ENCODE results near the gene USP9X.
"Not testable (repeated sequence)": the region's sequence is repeated elsewhere in the genome, so short reads cannot be mapped to it uniquely, and the experiment has no call there.

The USP9X gene

DNA sequence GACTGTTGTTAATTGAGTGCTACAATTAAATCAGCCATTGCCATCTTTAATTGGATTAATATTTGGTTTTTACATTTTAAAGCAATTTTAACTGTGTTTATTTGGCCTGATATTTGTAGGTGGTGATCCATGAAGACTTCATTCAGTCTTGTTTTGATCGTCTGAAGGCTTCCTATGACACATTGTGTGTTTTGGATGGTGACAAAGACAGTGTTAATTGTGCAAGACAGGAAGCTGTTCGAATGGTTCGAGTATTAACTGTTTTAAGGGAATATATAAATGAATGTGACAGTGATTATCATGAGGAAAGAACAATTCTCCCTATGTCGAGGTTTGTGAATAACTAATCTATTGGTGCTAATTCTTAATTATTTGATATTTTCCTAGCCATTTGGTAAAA is 82.6 kb downstream of the USP9X start:
- no peaks in the 10 kb centered on the region for H3K9me3 Mint-ChIP-seq
- no peaks in the 10 kb centered on the region for H3K27me3 Mint-ChIP-seq (ENCODE audit: low read depth)
- peaks cover 25% of the 10 kb centered on the region for H3K36me3 Mint-ChIP-seq (ENCODE audit: low read depth)
- H3K27ac Mint-ChIP-seq: no peak overlapping the region
- no peak overlapping the region for H3K4me3 Mint-ChIP-seq
- peaks cover 2% of the 10 kb centered on the region for H3K4me1 Mint-ChIP-seq (ENCODE audit: low read depth)

DNA sequence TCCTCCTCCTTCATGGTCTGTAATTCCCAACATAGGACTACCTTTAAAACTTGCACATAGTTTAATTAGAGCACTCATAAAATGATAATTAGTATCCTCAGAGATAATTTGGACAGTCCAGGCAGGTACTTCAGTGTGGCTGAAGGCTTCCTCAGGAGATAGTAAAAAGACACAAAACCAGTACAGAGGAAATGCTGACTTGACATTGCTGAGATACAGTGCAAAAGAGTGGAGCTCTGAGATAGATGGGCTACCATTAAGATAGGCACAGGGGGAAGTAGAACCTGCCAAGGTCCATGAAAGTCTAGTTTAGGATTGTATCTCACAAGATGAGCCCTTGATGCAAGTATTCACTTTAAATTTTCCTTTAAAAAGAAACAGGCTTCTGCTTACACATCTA is 91.0 kb downstream of the USP9X start:
- no peak overlapping the region for H3K27ac Mint-ChIP-seq
- peaks cover 20% of the 10 kb centered on the region for H3K36me3 Mint-ChIP-seq (ENCODE audit: low read depth)
- no peak overlapping the region for H3K4me3 Mint-ChIP-seq

DNA sequence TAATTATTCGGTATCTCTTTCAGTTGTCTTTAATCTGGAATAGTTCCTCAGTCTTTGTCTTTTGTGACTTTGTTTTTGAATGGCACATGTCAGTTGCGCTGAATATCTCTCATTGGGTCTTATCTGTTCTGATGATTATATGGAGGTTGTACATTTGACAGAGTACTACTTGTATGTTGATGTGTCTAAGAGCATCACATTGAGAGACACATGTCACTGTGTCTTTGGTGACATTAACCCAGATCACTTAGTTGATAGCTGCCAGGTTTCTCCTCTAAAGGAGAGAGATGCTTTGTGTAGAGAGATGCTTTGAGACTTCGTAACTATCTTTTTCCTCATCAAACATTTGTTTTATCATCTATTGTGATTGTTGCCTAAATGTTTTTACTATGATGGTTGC is 92.1 kb downstream of the USP9X start:
- H3K27me3 Mint-ChIP-seq (ENCODE audit: low read depth): no peaks in the 10 kb centered on the region
- peaks cover 25% of the 10 kb centered on the region for H3K4me1 Mint-ChIP-seq (ENCODE audit: low read depth)
- H3K27ac Mint-ChIP-seq: no peak overlapping the region
- no peaks in the 10 kb centered on the region for H3K9me3 Mint-ChIP-seq
- no peak overlapping the region for H3K4me3 Mint-ChIP-seq
- H3K36me3 Mint-ChIP-seq (ENCODE audit: low read depth): peaks cover 20% of the 10 kb centered on the region

More for the DNA sequence above, 91.0 kb downstream of the USP9X start:
- Mint-ChIP-seq H3K4me1 (ENCODE audit: low read depth) (peaks cover 24% of the 10 kb centered on the region), H3K9me3 (no peaks in the 10 kb centered on the region), H3K27me3 (ENCODE audit: low read depth) (no peaks in the 10 kb centered on the region)

DNA sequence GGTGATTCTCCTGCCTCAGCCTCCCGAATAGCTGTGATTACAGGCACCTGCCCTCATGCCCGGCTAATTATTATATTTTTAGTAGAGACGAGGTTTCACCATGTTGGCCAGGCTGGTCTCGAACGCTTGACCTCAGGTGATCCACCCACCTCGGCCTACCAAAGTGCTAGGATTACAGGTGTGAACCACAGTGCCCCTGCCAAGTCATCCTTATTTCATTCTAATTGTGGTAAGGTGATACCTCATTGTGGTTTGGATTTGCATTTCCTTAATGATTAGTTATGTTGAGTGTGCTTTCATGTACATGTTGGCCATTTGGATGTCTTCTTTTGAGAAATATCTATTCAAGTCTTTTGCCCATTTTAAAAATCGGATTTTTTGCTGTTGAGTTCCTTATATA is 93.0 kb downstream of the USP9X start:
- Mint-ChIP-seq H3K36me3 (ENCODE audit: low read depth) (peaks cover 14% of the 10 kb centered on the region), H3K27ac (no peak overlapping the region), H3K4me3 (no peak overlapping the region), H3K9me3 (no peaks in the 10 kb centered on the region), H3K27me3 (ENCODE audit: low read depth) (no peaks in the 10 kb centered on the region), H3K4me1 (ENCODE audit: low read depth) (peaks cover 26% of the 10 kb centered on the region)

DNA sequence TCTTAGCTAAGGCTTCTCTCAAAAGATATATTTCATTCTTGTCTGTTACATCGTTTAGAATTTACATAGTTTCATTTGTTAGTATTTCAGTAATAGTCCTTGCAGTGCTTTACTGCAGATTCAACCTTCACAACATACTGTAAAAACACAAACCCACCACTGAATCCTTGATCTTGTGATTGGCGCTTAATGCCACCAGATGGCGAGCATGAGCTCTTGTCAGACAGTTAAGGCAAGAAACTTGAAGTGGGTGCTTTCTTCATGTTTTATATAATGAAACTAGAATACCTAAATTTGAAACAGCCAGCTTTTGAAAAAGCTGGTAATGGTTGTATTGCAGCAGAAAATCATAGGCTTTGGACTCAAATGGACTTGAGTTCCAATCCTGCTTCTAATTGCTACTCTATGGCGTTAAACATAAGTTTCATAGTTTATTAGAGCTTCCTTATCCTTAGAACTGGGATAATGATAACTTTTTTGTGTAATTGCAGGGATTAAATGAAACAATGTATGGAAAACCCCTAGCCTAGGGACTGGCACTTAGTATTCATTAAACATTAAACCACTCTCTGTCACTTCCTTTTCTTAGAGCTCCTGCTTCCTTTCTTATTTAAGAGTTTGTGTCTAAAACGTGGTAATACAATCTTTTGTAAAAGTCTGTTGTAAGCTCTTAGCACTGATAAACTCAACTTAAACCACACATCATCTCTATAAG is 95.1 kb downstream of the USP9X start:
- peak overlapping the region; percentile 82 for H3K27ac Mint-ChIP-seq
- no peaks in the 10 kb centered on the region for H3K27me3 Mint-ChIP-seq (ENCODE audit: low read depth)
- H3K4me3 Mint-ChIP-seq: peak overlapping the region; percentile 31
- peaks cover 34% of the 10 kb centered on the region for H3K4me1 Mint-ChIP-seq (ENCODE audit: low read depth)
- peaks cover 21% of the 10 kb centered on the region for H3K36me3 Mint-ChIP-seq (ENCODE audit: low read depth)
- no peaks in the 10 kb centered on the region for H3K9me3 Mint-ChIP-seq

DNA sequence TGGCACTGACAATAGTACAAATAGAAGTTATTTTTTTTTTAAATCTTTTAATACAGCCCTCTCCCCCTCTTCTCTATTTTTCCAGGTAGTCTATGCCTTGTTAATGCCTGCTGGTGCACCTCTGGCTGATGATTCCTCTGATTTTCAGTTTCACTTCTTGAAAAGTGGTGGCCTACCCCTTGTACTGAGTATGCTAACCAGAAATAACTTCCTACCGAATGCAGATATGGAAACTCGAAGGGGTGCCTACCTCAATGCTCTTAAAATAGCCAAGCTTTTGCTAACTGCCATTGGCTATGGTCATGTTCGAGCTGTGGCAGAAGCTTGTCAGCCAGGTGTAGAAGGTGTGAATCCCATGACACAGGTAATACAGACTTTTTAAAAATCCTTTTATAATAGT is 99.1 kb downstream of the USP9X start:
- H3K4me3 Mint-ChIP-seq: peak overlapping the region; percentile 29
- H3K27ac Mint-ChIP-seq: peak overlapping the region; percentile 50
- H3K27me3 Mint-ChIP-seq (ENCODE audit: low read depth): no peaks in the 10 kb centered on the region
- peaks cover 23% of the 10 kb centered on the region for H3K36me3 Mint-ChIP-seq (ENCODE audit: low read depth)
- H3K9me3 Mint-ChIP-seq: no peaks in the 10 kb centered on the region
- H3K4me1 Mint-ChIP-seq (ENCODE audit: low read depth): peaks cover 22% of the 10 kb centered on the region

DNA sequence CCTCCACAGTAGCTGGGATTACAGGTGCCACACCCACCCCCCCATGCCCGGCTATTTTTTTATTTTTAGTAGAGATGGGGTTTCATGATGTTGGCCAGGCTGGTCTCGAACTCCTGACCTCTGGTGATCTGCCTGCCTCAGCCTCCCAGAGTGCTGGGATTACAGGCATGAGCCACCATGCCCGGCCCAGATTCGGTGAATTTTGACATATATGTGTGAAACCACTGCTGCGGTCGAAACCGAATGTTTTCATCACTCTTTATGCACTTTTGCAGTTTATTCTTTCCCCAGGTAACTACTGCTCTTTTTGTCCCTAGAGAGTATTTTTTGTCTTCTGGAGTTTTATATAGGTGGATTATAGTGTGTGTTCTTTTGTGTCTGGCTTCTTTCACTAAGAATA is 101.7 kb downstream of the USP9X start:
- H3K36me3 Mint-ChIP-seq (ENCODE audit: low read depth): peaks cover 20% of the 10 kb centered on the region
- not testable (repeated sequence) for H3K27me3 Mint-ChIP-seq (ENCODE audit: low read depth); H3K4me1 Mint-ChIP-seq (ENCODE audit: low read depth); H3K27ac Mint-ChIP-seq; H3K4me3 Mint-ChIP-seq; H3K9me3 Mint-ChIP-seq

DNA sequence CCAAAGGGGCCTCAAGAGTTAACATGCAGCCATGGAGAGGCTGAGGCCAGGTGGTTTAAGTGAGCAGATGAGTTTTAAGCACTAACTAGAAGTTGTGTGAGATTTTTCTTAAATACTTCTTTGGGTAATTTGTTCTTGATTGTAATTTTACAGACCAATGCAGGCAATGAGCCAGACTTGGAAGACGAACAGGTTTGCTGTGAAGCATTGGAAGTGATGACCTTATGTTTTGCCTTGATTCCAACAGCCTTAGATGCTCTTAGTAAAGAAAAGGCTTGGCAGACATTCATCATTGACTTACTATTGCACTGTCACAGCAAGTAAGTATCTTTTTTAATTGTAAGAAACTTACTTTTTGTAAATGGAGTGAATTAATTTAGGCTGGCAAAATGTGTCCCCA is 103.9 kb downstream of the USP9X start:
- H3K4me1 Mint-ChIP-seq (ENCODE audit: low read depth): peaks cover 9% of the 10 kb centered on the region
- no peaks in the 10 kb centered on the region for H3K9me3 Mint-ChIP-seq
- H3K4me3 Mint-ChIP-seq: no peak overlapping the region
- H3K27ac Mint-ChIP-seq: no peak overlapping the region
- H3K27me3 Mint-ChIP-seq (ENCODE audit: low read depth): no peaks in the 10 kb centered on the region
- peaks cover 27% of the 10 kb centered on the region for H3K36me3 Mint-ChIP-seq (ENCODE audit: low read depth)

DNA sequence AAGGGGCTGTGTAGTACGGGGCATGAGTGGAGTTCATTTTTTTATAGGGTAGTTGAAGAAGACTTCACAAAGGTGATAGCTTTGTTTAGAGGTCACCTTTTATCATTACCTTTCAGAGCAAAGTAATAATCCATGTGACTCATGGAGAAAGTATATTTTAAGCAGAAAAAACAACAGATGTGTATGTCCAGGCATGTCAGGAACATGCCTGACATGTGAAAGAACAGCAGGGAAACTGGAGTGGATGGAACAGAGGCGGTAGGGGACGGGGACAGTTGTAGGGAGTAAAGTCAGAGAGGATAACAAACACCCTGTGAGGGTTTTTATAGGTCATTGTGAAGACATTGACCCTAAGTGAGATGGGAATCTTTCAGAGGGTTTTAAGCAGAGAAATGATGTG is 107.6 kb downstream of the USP9X start:
- Mint-ChIP-seq H3K27me3 (ENCODE audit: low read depth) (no peaks in the 10 kb centered on the region), H3K4me1 (ENCODE audit: low read depth) (peaks cover 6% of the 10 kb centered on the region), H3K27ac (peak overlapping the region; percentile 43), H3K9me3 (peaks cover 3% of the 10 kb centered on the region), H3K36me3 (ENCODE audit: low read depth) (peaks cover 26% of the 10 kb centered on the region), H3K4me3 (no peak overlapping the region)

DNA sequence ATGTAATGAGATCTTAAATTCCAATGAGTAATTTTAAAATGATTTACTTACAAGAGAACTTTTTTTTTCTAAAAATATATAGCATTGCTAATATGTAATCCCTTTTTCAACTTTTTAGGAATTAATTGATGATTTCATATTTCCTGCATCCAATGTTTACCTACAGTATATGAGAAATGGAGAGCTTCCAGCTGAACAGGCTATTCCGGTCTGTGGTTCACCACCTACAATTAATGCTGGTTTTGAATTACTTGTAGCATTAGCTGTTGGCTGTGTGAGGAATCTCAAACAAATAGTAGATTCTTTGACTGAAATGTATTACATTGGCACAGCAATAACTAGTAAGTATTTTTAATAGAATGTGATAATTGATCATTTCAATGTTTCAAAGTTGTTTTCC is 113.2 kb downstream of the USP9X start:
- H3K4me3 Mint-ChIP-seq: no peak overlapping the region
- peaks cover 43% of the 10 kb centered on the region for H3K36me3 Mint-ChIP-seq (ENCODE audit: low read depth)

DNA sequence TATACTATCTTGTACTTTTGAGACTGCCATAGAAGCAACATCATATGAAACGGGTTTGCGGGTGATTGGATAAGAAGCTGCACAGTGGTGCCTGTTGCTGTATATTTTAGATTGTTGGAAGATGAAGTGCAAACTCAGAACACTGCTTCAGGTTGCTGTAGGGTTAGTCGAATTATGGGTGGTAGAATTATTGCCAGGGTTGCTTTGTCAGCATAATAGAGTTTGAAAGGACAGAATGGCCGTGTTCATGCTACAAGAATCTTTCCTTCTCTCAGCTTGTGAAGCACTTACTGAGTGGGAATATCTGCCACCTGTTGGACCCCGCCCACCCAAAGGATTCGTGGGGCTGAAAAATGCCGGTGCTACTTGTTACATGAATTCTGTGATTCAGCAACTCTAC is 115.5 kb downstream of the USP9X start:
- peaks cover 20% of the 10 kb centered on the region for H3K9me3 Mint-ChIP-seq
- peaks cover 51% of the 10 kb centered on the region for H3K36me3 Mint-ChIP-seq (ENCODE audit: low read depth)
- peaks cover 4% of the 10 kb centered on the region for H3K4me1 Mint-ChIP-seq (ENCODE audit: low read depth)
- no peak overlapping the region for H3K27ac Mint-ChIP-seq
- no peak overlapping the region for H3K4me3 Mint-ChIP-seq
- H3K27me3 Mint-ChIP-seq (ENCODE audit: low read depth): no peaks in the 10 kb centered on the region

More for the DNA sequence above, 113.2 kb downstream of the USP9X start:
- no peak overlapping the region for H3K27ac Mint-ChIP-seq
- peaks cover 4% of the 10 kb centered on the region for H3K4me1 Mint-ChIP-seq (ENCODE audit: low read depth)
- H3K27me3 Mint-ChIP-seq (ENCODE audit: low read depth): no peaks in the 10 kb centered on the region
- H3K9me3 Mint-ChIP-seq: peaks cover 9% of the 10 kb centered on the region

DNA sequence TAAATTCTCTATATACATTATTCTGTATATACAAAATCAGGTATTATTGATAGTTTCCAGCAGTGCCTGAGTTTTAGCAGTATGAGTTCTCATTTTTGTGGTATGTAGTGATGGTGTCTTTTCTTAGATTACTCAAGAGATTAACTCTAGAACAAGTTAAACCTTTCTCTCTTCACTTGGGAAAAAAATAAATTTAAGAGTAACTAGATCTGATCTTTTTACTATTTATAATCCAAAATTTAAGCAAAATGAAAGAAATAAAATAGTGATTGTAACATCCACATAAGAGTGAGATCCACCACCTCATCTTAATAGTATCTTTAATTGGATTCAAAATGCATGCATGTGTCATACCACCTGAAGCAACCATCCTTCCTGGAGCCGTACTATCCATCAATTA is 124.6 kb downstream of the USP9X start:
- H3K36me3 Mint-ChIP-seq (ENCODE audit: low read depth): peaks cover 60% of the 10 kb centered on the region
- H3K27me3 Mint-ChIP-seq (ENCODE audit: low read depth): no peaks in the 10 kb centered on the region
- no peaks in the 10 kb centered on the region for H3K4me1 Mint-ChIP-seq (ENCODE audit: low read depth)
- no peak overlapping the region for H3K4me3 Mint-ChIP-seq
- peaks cover 37% of the 10 kb centered on the region for H3K9me3 Mint-ChIP-seq
- no peak overlapping the region for H3K27ac Mint-ChIP-seq

DNA sequence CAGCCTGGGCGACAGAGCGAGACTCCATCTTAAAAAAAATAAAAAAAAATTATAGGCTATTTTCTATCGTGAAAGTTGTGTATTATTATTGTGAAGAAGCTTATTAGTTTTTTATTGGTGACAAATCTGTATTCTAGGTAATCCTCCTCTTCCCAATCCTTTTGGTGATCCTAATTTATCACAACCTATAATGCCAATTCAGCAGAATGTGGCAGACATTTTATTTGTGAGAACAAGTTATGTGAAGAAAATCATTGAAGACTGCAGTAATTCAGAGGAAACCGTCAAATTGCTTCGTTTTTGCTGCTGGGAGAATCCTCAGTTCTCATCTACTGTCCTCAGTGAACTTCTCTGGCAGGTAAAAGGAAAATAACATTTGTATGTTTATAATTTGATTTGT is 139.4 kb downstream of the USP9X start:
- Mint-ChIP-seq H3K9me3 (no peaks in the 10 kb centered on the region), H3K27ac (no peak overlapping the region), H3K4me3 (no peak overlapping the region), H3K27me3 (ENCODE audit: low read depth) (no peaks in the 10 kb centered on the region), H3K4me1 (ENCODE audit: low read depth) (no peaks in the 10 kb centered on the region), H3K36me3 (ENCODE audit: low read depth) (peaks cover 35% of the 10 kb centered on the region)

DNA sequence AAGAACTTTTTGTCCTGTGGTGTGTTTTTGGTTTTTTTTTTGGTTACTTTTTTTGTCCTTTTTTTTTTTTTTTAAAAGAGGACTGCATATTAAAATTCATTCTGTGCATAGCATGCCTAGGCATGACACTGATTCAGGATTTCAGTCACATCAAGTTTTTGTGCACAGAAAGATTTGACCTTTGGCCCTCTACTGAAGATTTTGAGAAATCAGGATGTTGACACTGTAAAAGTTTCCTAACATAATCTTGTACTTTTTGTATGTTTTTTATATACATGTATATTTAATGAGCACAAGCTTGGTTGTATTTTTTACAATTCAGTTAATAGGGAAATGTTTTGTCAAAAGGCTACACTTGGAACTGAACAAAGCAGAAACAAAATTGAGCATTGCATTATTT is 148.7 kb downstream of the USP9X start:
- Mint-ChIP-seq H3K4me1 (ENCODE audit: low read depth) (peaks cover 5% of the 10 kb centered on the region), H3K9me3 (no peaks in the 10 kb centered on the region), H3K27ac (no peak overlapping the region), H3K36me3 (ENCODE audit: low read depth) (peaks cover 13% of the 10 kb centered on the region), H3K27me3 (ENCODE audit: low read depth) (no peaks in the 10 kb centered on the region), H3K4me3 (no peak overlapping the region)

DNA sequence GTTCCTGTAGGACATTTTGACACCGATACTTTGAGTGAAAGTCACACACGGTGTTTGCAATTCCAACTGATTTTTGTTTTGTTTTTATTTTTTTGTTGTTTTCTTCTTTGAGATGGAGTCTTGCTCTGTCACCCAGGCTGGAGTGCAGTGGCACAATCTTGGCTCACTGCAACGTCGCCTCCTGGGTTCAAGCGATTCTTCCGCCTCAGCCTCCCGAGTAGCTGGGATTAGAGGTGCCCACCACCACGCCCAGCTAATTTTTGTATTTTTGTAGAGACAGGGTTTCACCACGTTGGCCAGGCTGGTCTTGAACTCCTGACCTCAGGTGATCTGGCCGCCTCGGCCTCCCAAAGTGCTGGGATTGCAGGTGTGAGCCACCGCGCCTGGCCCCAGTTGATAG is 149.2 kb downstream of the USP9X start:
- H3K27me3 Mint-ChIP-seq (ENCODE audit: low read depth); H3K4me1 Mint-ChIP-seq (ENCODE audit: low read depth); H3K9me3 Mint-ChIP-seq; H3K27ac Mint-ChIP-seq; H3K4me3 Mint-ChIP-seq: not testable (repeated sequence)
- H3K36me3 Mint-ChIP-seq (ENCODE audit: low read depth): peaks cover 11% of the 10 kb centered on the region

DNA sequence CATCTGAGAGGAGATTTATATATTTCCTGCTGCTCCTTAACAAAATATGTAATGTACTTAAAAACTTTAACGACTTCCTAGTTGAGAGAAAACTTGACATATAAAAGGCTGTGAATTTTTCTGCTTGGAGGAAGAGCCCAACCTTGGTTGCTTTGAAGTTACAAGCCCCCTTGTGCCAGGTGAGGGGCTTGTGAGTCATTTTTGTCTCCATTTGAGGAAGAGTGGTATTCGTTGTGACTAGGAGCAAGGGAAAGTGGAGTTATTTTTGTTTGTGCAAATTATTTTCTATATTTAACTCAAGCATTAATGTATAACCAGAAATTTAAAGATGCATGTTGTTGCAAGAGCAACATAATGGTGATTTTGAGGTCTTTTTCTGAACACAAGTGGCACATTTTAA is 149.7 kb downstream of the USP9X start:
- peaks cover 9% of the 10 kb centered on the region for H3K36me3 Mint-ChIP-seq (ENCODE audit: low read depth)
- no peaks in the 10 kb centered on the region for H3K27me3 Mint-ChIP-seq (ENCODE audit: low read depth)
- peaks cover 5% of the 10 kb centered on the region for H3K4me1 Mint-ChIP-seq (ENCODE audit: low read depth)
- H3K27ac Mint-ChIP-seq: no peak overlapping the region
- no peaks in the 10 kb centered on the region for H3K9me3 Mint-ChIP-seq
- H3K4me3 Mint-ChIP-seq: no peak overlapping the region
